HG02943 (cell line): ENCODE data around the gene SCTR.

Source experiments
- ATAC-seq: cut with Tn5 transposase; IDR thresholded peaks from one replicate; pipeline ENCODE4 v1.9.1; 2021; ENCODE audit warnings: mild to moderate bottlenecking, low read depth, moderate library complexity; ENCODE audit not compliant: unreplicated experiment

Gene SCTR

DNA sequence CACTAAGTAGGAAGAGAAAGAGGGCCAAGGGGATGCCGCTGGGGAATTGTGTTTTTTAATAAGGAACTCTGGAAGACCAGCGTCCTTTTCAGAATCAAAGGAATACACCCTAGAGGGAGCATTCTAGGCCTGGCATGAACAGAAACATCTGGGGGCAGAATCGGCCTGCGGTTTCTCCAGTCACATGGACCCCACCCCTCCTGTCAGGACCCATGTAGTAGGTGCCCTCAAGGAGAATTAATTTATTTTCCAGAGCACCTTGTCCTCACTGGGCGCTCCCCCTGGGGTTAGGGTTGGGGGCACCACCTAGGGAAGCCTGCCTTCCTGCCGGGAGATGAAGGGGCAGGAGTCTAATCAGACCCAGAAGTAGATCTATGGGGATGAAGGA, 48.4 kb downstream of the SCTR start:
- ATAC-seq, result no peak

- no peak for ATAC-seq
Measured at GRCh38 chr2:119475225-119475856, 48.9 kb downstream of the SCTR start.

DNA sequence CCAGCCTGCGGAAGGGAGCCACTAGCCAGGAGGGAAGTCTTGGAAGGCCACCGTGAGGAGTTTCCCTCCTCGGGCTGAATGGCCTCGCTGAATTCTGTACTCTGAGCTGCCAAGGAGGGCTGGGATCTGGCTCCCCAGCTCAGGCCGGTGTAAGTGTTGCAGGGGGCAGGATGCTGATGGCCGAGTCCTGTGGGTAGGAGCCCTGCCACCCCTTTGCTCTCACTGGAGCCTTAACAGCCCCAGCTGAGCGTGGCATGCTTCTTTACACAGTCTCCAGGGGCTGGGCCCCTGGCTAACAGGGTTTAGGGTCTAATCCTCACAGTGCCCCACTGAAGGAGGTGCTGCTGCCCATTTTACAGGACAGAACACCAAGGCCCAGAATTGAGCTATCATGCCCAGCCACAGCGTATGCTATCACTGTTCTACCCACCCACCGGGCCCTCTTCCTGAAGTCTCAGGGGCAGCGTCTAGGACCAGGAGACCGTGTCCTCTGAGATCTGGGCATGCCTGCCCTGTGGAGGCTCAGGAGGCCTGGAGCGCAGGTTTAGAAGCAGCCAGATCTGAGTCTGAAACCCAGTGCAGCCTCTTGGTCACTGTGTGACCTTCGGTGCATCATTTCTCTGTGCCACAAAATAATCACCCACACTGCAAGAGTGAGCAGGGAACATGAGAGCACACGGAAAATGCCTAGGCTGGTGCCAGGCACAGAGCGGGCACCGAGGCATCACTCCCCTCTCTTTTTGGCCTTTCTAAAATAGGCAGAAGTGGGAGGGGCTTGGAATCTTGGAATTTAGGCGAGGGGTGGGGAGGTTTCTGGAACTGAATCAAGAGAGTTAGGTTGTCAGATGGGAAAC, 49.7 kb downstream of the SCTR start:
- no peak for ATAC-seq

GRCh38 chr2:119473621-119474370, 50.5 kb downstream of the SCTR start:
- ATAC-seq, result no peak

GRCh38 chr2:119472749-119473148, 51.5 kb downstream of the SCTR start:
- no peak for ATAC-seq

DNA sequence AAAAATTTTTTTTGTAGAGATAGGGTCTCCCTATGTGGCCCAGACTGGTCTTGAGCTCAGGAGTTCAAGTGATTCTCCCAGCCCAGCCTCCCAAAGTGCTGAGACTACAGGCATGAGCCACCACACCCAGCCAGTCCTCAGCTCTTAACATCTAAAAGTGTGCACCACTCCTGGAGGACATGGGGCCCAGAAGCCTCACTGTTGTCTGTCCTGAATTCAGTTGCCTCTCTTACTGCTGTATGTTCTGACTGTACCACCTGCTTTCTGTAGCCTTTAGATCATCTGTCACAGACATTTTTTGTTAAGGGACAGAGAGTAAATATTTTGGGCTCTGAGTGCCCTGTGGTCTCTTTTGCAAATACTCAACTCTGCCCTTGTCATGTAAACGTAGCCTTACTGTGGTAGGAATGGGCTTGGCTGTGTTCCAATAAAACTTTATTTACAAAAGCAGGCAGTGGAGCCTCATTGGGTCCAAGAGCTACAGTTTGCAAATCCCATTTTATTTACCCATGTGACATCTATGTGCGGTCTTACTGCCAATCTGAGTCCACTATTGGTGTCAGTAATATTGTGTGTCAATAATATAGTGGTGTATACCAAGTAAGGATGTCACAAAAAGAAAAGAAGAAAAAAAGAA, 54.5 kb downstream of the SCTR start:
- no peak for ATAC-seq

- no peak for ATAC-seq
Measured at GRCh38 chr2:119469131-119469530, 55.2 kb downstream of the SCTR start.

GRCh38 chr2:119468154-119468955, 55.9 kb downstream of the SCTR start:
- ATAC-seq, result no peak

DNA sequence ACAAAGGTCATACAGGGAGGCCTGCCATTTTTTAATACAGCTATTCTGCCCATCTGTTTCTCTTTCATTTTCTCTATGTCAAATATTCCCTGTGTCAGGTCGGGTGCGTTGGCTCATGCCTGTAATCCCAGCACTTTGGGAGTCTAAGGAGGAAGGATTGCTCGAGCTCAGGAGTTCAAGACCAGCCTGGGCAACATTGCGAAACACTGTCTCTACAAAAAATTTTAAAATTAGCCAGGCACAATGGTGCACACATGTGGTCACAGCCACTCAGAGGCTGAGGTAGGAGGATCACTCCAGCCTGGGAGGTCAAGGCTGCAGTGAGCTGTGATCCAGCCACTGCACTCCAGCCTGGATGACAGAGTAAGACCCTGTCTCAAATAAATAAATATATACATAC, 57.9 kb downstream of the SCTR start:
- ATAC-seq, result no peak

- ATAC-seq, result no peak
Measured at GRCh38 chr2:119465687-119466086, 58.6 kb downstream of the SCTR start.

- no peak for ATAC-seq
Measured at GRCh38 chr2:119464981-119465380, 59.3 kb downstream of the SCTR start.

- ATAC-seq, result no peak
Measured at GRCh38 chr2:119463990-119464389, 60.3 kb downstream of the SCTR start.

- ATAC-seq, result no peak
Measured at GRCh38 chr2:119463136-119463535, 61.1 kb downstream of the SCTR start.

GRCh38 chr2:119462574-119462973, 61.7 kb downstream of the SCTR start:
- ATAC-seq, result no peak

DNA sequence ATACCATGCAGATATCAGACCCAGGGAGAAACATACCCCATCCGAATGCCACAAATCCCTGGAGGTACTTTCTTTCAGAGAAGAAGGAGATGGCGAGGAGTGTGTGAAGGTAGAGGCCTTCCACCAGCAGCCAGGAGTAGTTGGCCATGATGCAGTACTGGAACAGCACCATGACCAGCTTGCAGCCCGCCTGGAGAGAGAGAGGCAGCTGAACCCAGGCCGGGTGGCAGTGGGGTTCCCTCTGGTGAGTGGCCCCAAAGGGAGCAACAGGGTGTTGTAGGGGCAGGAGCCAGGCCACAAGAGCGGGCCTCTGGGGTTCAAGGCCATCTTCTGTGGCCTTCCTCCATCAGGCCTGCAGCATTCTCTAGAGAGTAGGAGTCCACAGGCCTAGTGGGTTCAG, 62.5 kb downstream of the SCTR start:
- no peak for ATAC-seq

DNA sequence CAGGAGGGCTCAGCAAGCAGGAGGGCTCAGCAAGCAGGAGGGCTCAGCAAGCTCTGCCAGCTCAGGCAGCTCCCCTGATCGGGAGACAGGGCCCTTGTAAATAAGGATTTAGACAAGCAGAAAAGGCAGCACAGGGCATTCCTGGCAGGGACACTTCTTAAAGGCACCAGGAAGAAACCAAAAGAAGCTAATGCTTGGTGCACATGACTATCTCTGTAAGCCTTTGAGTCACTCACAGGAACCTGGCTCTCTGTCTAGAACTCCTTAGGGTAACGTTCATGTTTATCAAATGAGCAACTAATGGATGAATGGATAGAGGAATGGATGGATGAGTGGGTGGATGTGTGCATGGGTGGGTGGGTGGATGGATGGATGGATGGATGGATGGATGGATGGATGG, 64.2 kb downstream of the SCTR start:
- no peak for ATAC-seq

GRCh38 chr2:119455066-119455718, 69.1 kb downstream of the SCTR start:
- no peak for ATAC-seq

DNA sequence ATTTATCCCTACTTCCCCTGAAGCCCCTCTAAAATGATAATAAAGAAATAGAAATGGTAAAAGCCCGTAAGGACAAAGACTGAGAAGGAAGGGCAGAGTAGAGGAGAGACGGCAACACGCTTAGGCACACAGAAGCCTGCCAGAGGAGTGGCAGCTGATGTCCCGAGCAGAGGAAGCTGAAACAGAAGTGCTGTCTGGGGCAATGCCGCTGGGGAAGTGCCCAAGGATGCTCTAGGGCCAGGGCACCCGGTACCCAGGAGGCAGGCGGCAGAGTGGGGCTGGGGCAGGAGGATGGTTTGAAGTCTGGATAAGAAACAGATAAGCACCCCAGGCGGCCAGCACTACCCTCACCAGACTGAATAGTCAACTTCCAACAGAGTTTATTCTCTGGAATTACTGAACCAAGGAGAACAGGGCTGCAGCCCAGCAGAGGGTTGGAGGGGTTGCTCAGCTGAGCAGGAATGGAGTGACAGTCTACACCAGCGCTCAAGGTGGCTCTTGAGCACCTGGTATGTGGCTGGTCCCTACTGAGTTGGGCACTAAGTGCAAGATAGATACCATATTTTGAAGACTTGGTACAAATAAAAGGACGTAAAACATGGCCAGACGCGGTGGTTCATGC, 70.2 kb downstream of the SCTR start:
- no peak for ATAC-seq

DNA sequence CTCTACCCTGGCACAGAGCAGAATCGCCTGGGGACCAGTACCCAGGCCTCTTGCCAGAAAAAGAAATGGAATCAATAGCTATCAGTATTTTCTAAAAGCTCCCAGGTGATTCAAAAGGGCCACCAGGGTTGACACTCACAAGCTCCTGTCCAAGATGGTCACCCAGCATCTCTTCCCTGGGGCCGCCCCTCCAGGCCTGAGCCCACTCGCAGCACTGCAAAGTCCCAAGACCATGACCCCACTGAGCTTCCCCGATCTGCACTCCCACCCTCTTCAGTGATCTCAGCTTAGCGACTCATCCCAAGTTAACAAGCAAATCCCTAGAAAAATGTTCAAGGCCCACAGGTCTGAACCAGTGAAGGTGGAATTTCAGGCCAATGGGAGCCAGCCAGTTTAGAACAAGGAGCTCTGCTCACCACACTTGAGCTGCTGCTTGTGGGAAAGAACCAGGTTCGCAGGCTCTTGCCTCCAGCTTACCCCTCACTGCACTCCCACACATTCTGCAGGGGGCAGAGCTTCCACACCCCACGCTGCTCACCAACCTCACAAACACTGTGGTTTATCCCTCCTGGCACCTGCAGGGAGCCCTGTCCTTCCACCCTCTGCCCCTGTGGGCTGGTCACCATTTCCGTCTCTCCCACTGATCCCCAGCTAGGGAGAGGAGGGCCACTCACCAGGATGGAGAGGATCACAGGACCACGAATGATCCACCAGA, 72.8 kb downstream of the SCTR start:
- no peak for ATAC-seq
